Measurements from ENCODE around the gene CD80. TPM values are rescaled to one million over a fixed set of nuclear protein-coding genes. Genes with fewer than 3 reads are reported as not detected.

CD80 gene
- polyA plus RNA-seq, 1 donor (not counting 4 experiments of a cell fraction or from before 2014, with no cell fraction given), result not detected

- H3K4me2 ChIP-seq (ENCODE audit: control insufficient read depth, extremely low read depth, insufficient read depth, low read depth, low read length), result no peak overlapping the region
- H3K4me3 ChIP-seq (ENCODE audit: control insufficient read depth in 2 of 3, extremely low read depth in 1 of 3, insufficient read depth in 2 of 3, low read depth in 1 of 3, low read length in 3 of 3), result no peak overlapping the region
- dilution Hi-C loops (cut with MboI; ENCODE audit: extremely low pct_ligation_motif_present, low sequenced_read_pairs), result no loop called here
- no peak for FAIRE-seq
- H4K20me1 ChIP-seq (ENCODE audit: control insufficient read depth, extremely low read depth, insufficient read depth, low read length), result no peaks in the 10 kb centered on the region
- H3K9me3 ChIP-seq (ENCODE audit: control insufficient read depth, low read depth, low read length), result no peaks in the 10 kb centered on the region
- H3K79me2 ChIP-seq (ENCODE audit: control insufficient read depth, insufficient read depth, low read length), result no peaks in the 10 kb centered on the region
- DNase-seq (ENCODE audit: low read depth, low spot score), result no peak
- no peaks in the 10 kb centered on the region for H3K36me3 ChIP-seq (ENCODE audit: control insufficient read depth in 2 of 2, extremely low read depth in 1 of 2, insufficient read depth in 2 of 2, low read length in 2 of 2)
- TF ChIP-seq, protein P1, sequence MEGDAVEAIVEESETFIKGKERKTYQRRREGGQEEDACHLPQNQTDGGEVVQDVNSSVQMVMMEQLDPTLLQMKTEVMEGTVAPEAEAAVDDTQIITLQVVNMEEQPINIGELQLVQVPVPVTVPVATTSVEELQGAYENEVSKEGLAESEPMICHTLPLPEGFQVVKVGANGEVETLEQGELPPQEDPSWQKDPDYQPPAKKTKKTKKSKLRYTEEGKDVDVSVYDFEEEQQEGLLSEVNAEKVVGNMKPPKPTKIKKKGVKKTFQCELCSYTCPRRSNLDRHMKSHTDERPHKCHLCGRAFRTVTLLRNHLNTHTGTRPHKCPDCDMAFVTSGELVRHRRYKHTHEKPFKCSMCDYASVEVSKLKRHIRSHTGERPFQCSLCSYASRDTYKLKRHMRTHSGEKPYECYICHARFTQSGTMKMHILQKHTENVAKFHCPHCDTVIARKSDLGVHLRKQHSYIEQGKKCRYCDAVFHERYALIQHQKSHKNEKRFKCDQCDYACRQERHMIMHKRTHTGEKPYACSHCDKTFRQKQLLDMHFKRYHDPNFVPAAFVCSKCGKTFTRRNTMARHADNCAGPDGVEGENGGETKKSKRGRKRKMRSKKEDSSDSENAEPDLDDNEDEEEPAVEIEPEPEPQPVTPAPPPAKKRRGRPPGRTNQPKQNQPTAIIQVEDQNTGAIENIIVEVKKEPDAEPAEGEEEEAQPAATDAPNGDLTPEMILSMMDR (optimal IDR thresholded peaks at IDR 0.05 in 1 of 3, IDR thresholded peaks at IDR 0.05 in 1 of 3, conservative IDR thresholded peaks at IDR 0.05 in 1 of 3; ENCODE audit: extremely low read depth in 1 of 3, insufficient read depth in 2 of 3, low read length in 3 of 3), result no peak
- no peak for TF ChIP-seq EZH2 (IDR thresholded peaks at IDR 0.05; ENCODE audit: low read length)
- no peaks in the 10 kb centered on the region for H3K4me1 ChIP-seq (ENCODE audit: control insufficient read depth, extremely low read depth, insufficient read depth, low read length)
- no peak overlapping the region for H3K9ac ChIP-seq (ENCODE audit: control insufficient read depth, extremely low read depth, insufficient read depth, low read length)
- no peaks in the 10 kb centered on the region for H3K9me1 ChIP-seq (ENCODE audit: control insufficient read depth, extremely low read depth, insufficient read depth, low read length)
- H3K27ac ChIP-seq (ENCODE audit: control insufficient read depth, insufficient read depth, low read length), result no peak overlapping the region
- no peak overlapping the region for H2AFZ ChIP-seq (ENCODE audit: control insufficient read depth, low read length)
- no peaks in the 10 kb centered on the region for H3K27me3 ChIP-seq (ENCODE audit: control insufficient read depth, extremely low read depth, insufficient read depth, low read length)
Observed at GRCh38 chr3:119547227-119547626, 12.2 kb downstream of the CD80 start.

GRCh38 chr3:119543147-119543546 lies 16.3 kb downstream of the CD80 start:
- dilution Hi-C loops (cut with MboI; ENCODE audit: extremely low pct_ligation_motif_present, low sequenced_read_pairs), result no loop called here

More at GRCh38 chr3:119543147-119543546, 16.3 kb downstream of the CD80 start:
- Histone ChIP-seq H3K4me3 (ENCODE audit: control insufficient read depth in 2 of 3, extremely low read depth in 1 of 3, insufficient read depth in 2 of 3, low read depth in 1 of 3, low read length in 3 of 3) (no peak overlapping the region), H3K9me1 (ENCODE audit: control insufficient read depth, extremely low read depth, insufficient read depth, low read length) (no peaks in the 10 kb centered on the region), H3K27ac (ENCODE audit: control insufficient read depth, insufficient read depth, low read length) (no peak overlapping the region), H2AFZ (ENCODE audit: control insufficient read depth, low read length) (no peak overlapping the region), H4K20me1 (ENCODE audit: control insufficient read depth, extremely low read depth, insufficient read depth, low read length) (no peaks in the 10 kb centered on the region), H3K9ac (ENCODE audit: control insufficient read depth, extremely low read depth, insufficient read depth, low read length) (no peak overlapping the region), H3K27me3 (ENCODE audit: control insufficient read depth, extremely low read depth, insufficient read depth, low read length) (no peaks in the 10 kb centered on the region), H3K9me3 (ENCODE audit: control insufficient read depth, low read depth, low read length) (no peaks in the 10 kb centered on the region), H3K79me2 (ENCODE audit: control insufficient read depth, insufficient read depth, low read length) (no peaks in the 10 kb centered on the region), H3K4me1 (ENCODE audit: control insufficient read depth, extremely low read depth, insufficient read depth, low read length) (no peaks in the 10 kb centered on the region), H3K36me3 (ENCODE audit: control insufficient read depth in 2 of 2, extremely low read depth in 1 of 2, insufficient read depth in 2 of 2, low read length in 2 of 2) (no peaks in the 10 kb centered on the region), H3K4me2 (ENCODE audit: control insufficient read depth, extremely low read depth, insufficient read depth, low read depth, low read length) (no peak overlapping the region)
- FAIRE-seq (no peak), DNase-seq (ENCODE audit: low read depth, low spot score) (no peak)
- TF ChIP-seq EZH2 (IDR thresholded peaks at IDR 0.05; ENCODE audit: low read length), result no peak
- TF ChIP-seq, protein P1 (optimal IDR thresholded peaks at IDR 0.05 in 1 of 3, IDR thresholded peaks at IDR 0.05 in 1 of 3, conservative IDR thresholded peaks at IDR 0.05 in 1 of 3; ENCODE audit: extremely low read depth in 1 of 3, insufficient read depth in 2 of 3, low read length in 3 of 3), result no peak
